Brain pericyte (primary cell): Measurements from ENCODE around the gene OR10H1.
"Not testable (repeated sequence)": the region's sequence is repeated elsewhere in the genome, so short reads cannot be mapped to it uniquely, and the experiment has no call there.

ENCODE experiments used
- DNase-seq: peaks from one replicate; pipeline ENCODE4 v3.0.0-alpha.2; 2012; ENCODE audit warnings: low read depth, low spot score

OR10H1 gene

DNA sequence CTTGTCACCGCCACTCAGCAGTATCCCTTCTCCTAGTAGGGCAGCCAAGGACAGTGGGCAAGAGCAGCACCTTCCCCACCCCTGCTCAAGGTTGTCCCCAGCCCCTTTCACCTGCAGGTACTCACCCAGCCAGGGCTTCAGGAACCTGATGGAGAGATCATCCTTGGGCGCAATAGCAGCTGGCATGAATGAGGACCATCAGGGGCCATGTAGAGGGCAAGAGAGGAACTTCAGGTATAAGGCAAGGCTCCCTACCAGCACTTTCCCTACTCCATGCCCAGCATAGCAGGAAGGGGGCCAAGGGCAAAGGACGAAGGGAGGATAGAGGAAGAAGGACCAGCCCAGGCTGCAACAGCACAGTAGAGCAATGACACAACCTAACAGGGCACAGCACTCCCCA is 41.3 kb downstream of the OR10H1 start:
- not testable (repeated sequence) for DNase-seq

DNA sequence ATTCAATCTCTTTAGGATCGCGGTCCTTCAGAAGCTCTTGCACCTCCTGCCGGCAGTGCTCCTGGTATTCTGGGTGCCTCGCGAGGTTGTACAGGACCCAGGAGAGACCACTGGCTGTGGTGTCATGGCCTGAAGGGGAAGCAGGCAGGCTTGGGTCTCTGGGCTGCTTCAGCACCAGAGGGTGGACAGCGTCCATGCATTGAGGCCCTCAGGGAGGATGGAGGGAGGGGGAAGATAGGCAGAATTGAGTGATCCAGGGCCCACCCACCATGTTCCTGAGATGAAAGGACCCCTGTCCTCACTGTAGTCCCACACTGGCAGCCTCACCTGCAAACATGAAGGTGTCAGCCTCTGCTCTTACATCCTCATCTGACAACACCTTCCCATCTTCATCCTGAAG is 45.9 kb downstream of the OR10H1 start:
- no peak for DNase-seq

DNA sequence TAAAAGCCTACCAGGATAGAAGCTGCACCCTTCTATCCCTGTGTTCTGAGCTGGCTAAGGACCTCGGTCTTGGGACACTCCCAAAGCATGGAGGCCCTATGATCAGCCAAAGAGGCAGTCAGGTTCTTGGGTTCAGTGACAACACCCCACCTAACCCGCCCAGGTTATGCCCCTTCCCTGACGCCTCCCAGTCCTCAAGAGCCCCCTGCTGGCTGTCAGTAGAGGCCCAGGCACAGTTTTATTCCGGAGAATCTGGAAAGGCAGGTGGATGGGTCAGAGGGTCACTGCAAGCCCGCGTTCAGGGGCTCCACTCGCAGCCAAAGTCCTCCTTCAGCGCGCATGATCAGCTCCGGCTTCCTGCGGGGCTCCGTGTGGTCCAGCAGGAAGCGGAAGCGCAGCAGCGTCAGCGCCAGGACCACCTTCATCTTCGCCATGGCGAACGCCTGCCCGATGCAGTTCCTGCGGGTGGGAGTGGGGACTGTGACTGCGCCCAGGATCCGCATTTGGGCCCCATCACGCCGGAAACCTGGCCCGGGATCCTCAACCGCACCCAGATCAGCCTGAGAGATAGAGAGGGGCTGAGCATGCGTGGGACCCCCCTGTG is 55.4 kb downstream of the OR10H1 start:
- DNase-seq, result no peak

GRCh38 chr19:15758379-15758778 is 57.1 kb downstream of the OR10H1 start:
- no peak for DNase-seq
